ENCODE results near the gene SEZ6L2.
"Not testable (repeated sequence)": the region's sequence is repeated elsewhere in the genome, so short reads cannot be mapped to it uniquely, and the experiment has no call there.

The SEZ6L2 gene

GRCh38 chr16:29909851-29910250 lies 10.5 kb upstream of the SEZ6L2 start:
- not testable (repeated sequence) for DNase-seq

- no peak for DNase-seq
Observed at GRCh38 chr16:29909391-29909790, 10.0 kb upstream of the SEZ6L2 start.

DNA sequence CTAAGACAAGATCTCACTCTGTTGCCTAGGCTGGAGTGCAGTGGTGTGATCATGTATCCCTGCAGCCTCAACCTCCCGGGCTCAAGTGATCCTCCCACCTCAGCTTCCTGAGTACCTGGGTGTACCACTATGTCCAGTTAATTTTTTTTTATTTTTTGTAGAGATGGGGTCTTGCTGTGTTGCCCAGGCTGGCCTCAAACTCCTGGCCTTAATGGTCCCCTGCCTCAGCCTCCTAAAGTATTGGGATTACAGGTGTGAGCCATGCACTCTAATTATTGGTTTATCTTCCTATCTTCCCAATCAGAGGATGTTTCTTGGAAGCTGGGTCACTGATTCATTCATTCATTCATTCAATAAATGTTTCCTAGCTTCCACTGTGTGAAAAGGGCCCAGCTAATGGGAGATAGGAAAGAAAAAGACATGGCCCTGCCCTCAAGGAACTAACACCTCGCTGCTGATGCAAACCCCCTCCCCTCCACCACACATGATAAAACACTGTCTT lies 9.4 kb upstream of the SEZ6L2 start:
- no peak for DNase-seq

GRCh38 chr16:29907973-29908372 lies 8.6 kb upstream of the SEZ6L2 start:
- no peak for DNase-seq

- no peak for DNase-seq
Observed at GRCh38 chr16:29906520-29907244, 7.3 kb upstream of the SEZ6L2 start.

GRCh38 chr16:29905668-29906067 lies 6.3 kb upstream of the SEZ6L2 start:
- no peak for DNase-seq

GRCh38 chr16:29904947-29905346 lies 5.6 kb upstream of the SEZ6L2 start:
- no peak for DNase-seq

GRCh38 chr16:29903590-29903989 lies 4.2 kb upstream of the SEZ6L2 start:
- DNase-seq: no peak

DNA sequence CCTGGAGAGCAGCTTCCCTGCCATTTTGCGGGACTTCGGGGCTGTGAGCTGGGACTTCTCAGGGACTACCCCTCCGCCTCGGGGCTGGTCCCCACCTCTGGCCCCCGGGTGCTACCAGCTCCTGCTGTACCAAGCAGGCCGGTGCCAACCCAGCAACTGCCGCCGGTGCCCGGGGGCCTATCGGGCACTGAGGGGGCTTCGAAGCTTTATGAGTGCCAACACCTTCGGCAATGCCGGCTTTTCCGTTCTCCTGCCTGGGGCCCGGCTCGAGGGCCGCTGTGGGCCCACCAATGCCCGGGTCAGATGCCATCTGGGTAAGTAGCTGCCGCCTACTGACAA lies 2.2 kb upstream of the SEZ6L2 start:
- no peak for DNase-seq

GRCh38 chr16:29900888-29901606 lies 1.7 kb upstream of the SEZ6L2 start:
- no peak for DNase-seq

DNA sequence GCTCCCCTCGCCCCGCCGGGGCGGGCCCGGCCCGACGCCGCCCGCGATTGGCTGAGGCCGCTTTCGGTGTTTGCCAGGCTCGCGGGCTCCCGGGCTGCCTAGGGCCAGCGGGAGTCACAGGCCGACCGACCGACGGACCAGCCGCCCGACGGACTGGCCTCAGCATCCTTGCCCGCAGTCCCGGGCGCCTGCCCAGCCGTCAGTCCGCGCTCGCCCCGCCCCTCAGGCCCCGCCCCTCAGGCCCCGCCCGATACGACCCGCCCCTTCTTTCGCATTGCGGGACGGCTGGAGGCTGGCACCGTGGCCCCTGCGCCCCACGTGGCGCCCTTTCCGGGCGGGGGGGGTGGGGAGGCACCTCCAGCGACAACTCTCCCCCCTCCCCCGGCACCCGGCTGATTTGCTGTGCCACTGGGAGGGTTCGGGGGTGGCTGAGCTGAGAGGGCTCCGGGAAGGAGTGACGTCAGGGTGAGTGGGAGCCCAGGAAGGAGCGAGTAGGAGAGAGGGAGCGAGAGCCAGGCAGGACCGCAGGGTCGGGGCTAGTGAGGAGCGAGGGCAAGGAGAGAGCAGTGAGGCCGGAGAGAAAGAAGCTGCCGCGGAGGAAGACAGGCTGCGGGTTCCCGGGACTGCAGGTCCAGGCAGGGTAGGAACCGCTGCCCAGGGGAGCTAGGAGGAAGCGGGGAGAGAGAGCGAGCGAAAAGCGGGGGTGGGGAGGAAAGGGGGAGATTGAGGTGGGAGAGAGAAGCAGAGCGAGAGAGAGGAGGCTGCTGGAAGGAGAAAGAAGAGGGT lies 945 bp upstream of the SEZ6L2 start, which contains the start of gene ASPHD1:
Gene ASPHD1 (plus strand): TSS at position 387 of the 786 bp plus-strand sequence. CDS start 484 bp downstream, outside the sequence.
- peak; percentile 46 for DNase-seq

DNA sequence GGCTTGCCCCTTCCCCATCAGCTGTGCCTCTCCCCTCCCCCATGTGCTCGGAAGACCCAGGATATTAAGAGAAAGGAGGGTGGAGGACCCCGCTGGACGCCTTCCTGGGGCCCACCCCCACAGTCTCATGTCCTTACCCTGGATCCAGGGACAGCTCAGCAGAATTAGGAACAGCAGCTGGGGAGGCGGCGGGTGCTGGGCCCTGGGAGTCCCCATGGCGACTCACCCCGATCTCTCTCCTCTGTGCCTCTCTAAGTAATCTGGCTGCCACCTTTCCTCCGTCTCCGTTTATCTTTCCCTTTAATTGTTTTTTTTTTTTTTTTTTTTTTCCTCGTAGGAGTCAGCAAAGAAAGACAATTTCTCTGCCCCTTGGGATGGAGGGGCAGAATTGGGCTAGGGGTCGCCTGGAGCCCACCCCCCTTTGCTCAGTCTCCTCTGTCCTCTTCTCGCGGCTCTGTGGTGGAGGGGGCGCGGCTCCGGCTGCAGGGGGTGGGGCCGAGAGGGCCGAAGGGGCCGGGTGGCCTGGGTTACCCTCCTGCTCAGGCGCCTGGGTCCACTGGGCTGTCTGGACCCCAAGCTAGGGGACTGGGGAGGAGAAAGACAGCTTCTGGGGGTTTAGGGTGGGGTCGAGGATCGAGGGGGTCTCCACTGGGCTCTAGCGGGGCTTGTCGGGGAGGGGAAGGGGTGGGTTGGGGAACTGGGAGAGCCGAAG lies 390 bp downstream of the SEZ6L2 start:
- DNase-seq: no peak

DNA sequence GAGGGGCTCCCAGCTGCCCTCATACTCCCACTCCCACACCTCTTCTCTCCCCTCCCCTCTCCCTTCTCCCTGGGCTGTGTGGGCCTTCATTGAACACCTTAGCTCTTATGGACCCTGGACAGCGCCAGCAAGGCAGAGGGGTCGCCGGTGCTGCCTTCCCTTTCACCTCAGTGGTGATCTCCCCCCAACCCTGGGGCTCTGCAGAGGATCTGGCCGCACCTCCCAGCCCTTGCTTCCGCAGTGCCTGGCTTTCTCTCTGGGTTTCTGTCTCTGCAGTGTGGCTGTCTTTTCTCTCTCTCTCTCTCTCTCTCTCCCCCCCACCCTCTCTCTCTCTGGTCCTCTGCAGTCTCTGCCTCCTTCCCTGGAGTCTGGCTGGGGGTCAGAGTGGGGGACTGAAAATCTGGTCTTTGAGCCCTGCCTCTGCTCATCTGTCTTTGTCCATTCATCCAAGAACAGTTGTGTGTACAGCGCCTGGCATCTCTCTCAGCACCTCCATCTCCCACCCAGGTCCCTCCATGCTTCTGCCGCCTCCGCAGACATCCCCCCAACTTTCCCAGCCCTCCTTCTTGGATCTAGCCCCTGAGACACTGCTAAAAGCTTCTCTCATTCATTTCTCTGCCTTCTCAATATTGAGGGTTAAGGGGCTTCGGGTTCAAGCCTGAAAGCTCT lies 1.1 kb downstream of the SEZ6L2 start:
- DNase-seq: no peak

- no peak for DNase-seq
Observed at GRCh38 chr16:29897333-29897732, 2.0 kb downstream of the SEZ6L2 start.

GRCh38 chr16:29896841-29897240 lies 2.5 kb downstream of the SEZ6L2 start:
- no peak for DNase-seq

DNA sequence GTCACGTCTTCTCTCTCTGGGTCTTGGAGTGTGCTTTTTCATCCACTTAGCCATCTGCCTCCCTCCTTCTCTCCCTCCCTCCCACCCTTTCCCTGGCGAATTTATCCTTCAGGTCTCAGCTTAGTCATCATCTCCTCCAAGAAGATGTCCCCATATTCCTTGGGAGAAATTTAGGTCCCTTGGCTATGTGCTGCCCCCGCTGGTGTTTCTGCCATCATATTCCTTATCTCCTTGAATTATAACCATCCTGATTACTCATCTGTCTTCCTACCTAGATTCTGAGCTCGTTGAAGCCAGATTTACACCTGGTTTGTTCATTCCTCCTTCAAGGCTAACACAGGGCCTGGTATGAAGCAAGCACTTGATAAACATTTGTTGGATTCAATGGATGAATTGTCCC lies 5.0 kb downstream of the SEZ6L2 start:
- no peak for DNase-seq

GRCh38 chr16:29893553-29893952 lies 5.8 kb downstream of the SEZ6L2 start:
- DNase-seq: no peak

- no peak for DNase-seq
Observed at GRCh38 chr16:29892458-29892813, 6.9 kb downstream of the SEZ6L2 start.

DNA sequence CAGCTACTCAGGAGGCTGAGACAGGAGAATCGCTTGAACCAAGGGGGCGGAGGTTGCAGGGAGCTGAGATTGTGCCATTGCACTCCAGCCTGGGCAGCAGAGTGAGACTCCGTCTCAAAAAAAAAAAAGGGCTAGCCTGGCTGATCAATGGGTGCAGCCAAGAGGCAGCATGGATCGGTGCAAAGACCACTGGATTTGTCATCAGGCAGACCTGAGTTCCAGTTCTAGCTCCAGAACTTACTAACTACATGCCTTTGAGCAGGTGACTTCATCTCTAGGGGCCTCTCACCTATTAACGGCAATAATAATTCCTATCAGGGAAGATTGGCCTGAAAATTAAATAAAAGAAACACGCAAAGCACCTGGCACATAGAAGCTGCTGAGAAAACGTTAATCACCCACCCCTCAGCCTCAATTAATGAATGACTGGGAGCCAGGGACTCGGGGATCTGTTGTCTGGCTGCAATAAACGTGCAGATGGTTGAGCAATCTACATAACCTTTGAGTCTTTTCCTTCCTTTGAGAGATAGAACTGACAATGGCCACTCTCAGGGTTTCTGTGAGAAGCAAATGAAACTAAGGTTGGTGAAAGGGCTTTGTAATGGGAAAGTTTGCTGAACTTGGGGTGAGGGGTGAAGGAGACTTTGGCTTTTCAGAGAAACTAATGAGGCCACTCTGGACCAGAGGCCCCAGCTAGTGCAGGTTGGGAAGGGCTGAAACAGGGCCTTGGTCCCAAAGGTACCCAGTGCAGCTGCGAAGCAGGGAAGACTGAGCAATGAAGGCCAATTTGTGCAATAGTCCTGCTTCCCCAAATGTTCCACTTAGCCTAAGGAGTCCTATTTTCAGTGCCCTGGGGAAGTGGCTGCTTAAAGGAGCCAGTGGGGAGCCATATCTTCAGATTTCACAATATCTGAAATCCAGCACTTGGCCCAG lies 7.6 kb downstream of the SEZ6L2 start:
- no peak for DNase-seq

- not testable (repeated sequence) for DNase-seq
Observed at GRCh38 chr16:29889372-29889771, 10.0 kb downstream of the SEZ6L2 start.

DNA sequence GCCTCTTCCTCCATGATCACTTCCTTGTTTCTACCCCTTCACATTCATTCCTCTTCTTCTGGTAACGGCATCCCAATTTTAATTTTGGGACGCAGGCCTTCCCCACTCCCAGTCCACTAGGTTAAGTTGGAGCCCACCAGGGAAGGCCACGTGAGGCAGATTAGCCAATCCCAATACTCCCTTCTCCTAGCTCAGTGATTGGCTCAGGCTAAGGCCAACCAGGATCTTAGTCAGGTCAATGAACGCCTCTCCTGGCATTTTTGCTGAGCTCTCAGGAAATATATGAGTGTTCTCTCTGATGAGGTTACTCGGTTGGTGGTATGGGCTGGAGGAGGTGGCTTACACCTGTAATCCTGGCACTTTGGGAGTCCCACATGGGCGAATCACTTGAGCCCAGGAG lies 15.4 kb downstream of the SEZ6L2 start:
- no peak for DNase-seq

All from NCI-H1105 (cell line).